GM19043 (cell line): ENCODE data around the gene SLC52A1.
"Not testable (repeated sequence)": the region's sequence is repeated elsewhere in the genome, so short reads cannot be mapped to it uniquely, and the experiment has no call there.

ENCODE experiments used
- ATAC-seq: cut with Tn5 transposase; IDR thresholded peaks from one replicate; pipeline ENCODE4 v1.9.1; 2021; ENCODE audit warnings: low read depth; ENCODE audit not compliant: unreplicated experiment

SLC52A1 gene

DNA sequence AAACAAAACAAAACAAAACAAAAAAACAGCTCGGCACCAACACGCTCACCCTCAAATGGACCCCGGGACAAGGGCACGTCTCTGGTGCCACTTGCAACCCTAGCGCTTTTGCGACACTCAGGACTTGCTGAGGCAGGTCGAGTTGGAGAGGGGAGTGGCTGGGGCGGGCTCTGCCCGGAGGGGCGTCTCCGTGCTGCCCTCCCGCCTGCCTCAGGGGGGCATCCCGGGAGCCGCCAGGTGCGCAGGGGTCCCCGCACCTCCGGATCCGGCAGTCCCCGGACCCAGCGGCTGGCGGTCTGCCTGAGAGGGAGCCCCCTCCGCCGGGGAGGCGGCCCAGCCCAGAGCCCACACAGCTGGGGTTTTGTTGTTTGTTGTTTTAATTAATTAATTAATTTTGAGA, at the start of gene SLC52A1:
Gene SLC52A1, minus strand, starts transcription at position 112 of the 400 bp plus-strand sequence. CDS start 820 bp downstream, outside the sequence.
- no peak for ATAC-seq

DNA sequence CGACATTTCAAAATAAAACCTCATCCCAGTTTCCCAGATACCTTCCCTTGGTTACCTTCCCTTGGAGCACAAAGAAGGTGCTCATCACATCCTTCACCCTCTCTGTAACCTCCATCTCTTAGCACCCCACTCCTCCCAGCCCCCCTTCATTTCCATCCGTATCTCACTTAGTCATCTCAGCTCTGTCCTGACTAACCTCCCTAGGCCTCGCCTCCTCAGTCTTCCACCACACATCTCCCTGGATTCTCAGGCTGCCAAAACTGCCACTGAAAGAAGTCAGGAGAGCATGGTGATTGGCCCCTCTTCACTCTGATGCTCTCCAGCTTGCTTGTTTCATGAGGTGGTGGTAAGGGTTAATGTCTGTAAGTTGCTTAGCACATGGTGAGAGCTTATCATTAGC, 45.4 kb upstream of the SLC52A1 start:
- no peak for ATAC-seq

DNA sequence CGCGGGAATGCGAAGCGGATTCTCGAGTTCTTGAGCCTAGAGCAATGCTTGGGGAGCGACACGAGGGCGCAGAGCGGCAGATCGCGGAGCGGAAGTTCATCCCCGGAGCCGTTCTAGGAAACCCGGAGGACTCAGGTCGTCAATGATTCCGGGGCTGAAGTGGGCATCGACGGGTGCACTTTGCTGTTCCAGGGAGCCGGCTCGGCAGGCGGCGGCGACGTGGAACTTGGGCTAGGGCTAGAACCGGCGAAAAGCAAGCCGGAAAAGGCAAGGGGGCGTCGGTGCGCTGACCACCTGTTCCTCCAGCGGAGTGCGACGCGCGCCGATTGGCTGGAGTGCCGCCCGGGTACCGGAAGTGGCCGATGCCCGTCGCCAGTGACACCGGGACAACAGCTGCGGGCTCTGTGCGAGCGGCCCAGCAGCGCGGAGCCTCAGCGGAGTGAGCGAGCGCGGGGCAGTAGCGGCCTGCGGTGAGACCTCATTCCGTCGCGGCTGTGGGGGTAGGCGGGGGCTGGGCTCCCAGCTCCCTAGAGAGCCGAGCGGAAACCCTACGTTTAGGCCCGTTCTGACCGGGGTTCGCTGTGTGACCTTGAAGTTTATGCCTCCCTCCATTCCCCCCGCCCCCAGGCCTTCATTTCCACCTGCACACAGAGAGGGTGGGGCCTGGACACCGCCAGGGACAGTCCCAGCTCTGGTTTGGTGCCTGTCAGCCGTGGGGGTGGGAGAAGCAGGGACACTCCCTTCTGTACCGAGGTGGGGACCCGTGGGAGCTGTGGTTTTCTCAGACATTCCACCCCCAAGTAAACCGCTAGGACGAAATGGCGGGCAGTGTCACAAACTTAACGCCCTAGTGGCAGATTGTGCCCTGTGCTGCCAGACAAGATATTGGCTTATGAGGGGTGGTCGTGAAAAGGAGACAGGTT, 43.1 kb upstream of the SLC52A1 start, which contains the start of gene ZFP3:
Gene ZFP3, plus strand, starts transcription at position 362 of the 923 bp plus-strand sequence. CDS start 13,038 bp downstream, outside the sequence.
- peak; percentile 67 for ATAC-seq

DNA sequence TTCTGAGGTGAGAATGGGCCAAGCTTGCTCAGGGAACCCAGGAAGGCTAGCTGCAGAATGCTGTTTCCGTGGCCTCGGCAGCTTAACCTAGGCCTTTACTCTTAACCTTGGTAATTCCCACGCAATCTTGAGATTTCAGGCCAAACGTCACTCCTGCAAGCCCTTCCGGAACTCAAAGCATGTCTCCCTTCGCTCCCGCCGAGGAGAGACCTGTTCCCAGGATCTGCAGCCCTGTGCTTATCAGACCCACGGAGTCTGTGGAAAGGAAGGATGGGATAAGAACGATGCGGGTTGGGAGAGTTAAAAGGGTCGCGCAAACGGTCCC, 42.5 kb upstream of the SLC52A1 start:
- ATAC-seq: no peak

DNA sequence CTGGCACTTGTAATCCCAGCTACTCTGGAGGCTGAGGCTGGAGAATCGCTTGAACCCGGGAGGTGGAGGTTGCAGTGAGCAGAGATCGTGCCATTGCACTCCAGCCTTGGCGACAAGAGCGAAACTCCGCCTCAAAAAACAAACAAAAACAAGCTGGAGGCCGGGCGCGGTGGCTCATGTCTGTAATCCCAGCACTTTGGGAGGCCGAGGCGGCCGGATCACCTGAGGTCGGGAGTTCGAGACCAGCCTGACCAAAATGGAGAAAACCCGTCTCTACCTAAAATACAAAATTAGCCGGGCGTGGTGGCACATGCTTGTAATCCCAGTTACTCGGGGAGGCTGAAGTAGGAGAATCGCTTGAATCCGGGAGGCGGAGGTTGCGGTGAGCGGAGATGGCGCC, 42.0 kb upstream of the SLC52A1 start:
- ATAC-seq: not testable (repeated sequence)

- not testable (repeated sequence) for ATAC-seq
Measured at GRCh38 chr17:5075472-5075871, 40.2 kb upstream of the SLC52A1 start.

DNA sequence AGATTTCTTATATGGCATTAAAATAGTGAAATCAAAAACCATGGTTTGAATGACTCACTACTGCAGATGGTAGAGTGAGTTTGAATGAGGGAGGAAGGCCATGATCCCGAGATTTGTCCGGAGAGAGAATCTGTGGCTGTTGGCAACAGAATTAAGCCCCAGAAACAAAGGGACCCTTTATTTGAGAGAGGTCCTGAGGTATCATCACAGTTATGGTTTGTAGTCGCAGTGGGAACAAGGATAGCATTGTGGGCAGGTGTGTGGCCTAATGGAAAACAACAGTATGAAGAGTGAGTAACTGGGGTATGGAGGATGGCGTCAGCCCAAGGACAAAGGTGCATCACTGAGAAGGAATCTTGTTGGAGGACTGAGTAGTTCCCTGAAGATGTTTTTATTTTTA, 34.5 kb upstream of the SLC52A1 start:
- ATAC-seq: no peak

- no peak for ATAC-seq
Measured at GRCh38 chr17:5068236-5068635, 33.0 kb upstream of the SLC52A1 start.

DNA sequence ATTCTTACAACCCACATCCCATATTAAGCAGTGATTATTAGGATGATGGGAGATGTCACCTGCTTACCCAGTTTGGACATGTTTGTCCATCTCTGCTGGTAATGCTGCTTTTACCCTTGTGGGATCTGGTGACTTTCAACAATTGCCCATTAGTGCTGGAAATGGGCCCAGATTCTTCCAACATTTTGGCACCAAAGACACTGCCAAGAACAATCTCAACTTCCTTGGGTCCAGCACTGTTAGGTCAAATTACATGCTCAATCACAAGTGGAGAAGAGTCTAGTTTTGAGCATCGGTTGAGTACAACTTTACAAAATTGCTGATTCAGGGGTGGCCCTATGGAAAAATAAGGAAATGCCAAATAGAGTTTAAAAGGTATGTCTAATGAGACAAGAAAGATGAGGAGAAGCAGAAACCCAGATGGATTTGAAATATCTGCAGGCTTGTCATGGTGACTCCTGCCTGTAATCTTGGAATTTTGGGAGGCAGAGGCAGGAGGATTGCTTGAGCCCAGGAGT, 30.1 kb upstream of the SLC52A1 start:
- no peak for ATAC-seq

DNA sequence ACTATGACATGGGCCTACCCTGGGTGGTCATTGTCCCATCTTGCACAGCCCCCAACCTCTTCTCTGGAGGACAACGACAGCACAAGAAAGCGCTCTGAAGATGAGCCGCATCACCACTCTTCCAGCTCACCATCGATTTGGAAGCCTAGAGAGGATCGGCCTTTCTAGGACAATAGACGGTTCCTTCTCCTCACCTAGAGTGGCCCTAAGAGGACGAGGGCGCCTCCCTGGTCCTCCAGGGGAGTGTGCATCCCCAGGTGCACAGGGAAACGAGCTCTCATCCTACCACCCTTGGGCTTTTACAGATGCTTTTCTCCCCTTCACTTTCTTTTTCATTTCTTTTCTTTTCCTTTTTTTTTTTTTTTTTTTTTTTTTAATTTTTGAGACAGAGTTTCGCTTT, 20.3 kb upstream of the SLC52A1 start:
- ATAC-seq: no peak

- ATAC-seq: no peak
Measured at GRCh38 chr17:5050278-5050677, 15.1 kb upstream of the SLC52A1 start.

DNA sequence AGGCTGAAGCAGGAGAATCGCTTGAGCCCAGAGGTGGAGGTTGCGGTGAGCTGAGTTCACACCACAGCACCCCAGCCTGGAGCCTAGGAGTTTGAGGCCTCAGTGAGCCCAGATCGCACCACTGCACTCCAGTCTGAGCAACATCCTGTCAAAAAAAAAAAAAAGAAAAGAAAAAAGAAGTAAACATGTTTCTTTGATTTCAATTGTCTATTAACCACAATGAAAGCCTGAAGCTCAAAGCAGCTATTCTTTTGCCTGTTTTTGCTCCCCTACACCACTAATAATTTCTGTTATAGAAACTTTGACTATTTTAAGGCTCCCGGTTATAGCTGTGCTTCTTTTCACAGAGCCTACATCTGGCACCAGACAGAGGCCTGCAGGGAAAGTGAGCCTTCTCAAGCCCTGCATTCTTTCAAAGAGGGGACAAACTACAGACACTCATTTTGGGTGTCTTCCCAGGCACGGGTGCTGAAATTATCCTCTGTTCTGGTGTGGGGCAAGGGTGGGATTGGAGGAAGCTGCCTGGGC, 14.2 kb upstream of the SLC52A1 start:
- ATAC-seq: peak; percentile 53

GRCh38 chr17:5047446-5047845, 12.2 kb upstream of the SLC52A1 start:
- ATAC-seq: no peak

- ATAC-seq: no peak
Measured at GRCh38 chr17:5045496-5045895, 10.3 kb upstream of the SLC52A1 start.

DNA sequence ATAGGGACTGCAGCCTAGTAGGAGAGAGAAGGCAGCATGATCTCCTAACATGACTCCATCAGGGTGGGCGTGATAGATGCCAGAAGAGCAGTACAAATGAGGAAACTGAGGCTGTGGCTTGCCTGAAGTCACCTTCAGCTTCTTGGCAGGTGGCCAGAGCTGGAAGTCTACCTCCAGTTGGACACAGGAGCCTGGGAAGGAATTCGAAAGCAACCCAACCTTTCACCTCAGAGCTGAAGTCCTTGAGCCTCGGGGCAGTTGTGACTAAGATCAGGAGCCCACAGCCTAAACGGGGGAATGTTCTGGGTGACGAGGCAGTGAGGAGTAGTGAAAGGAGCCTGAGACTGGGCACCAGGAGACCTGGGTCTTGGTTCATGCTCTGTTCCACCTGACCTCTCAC, 9.4 kb upstream of the SLC52A1 start:
- ATAC-seq: no peak

GRCh38 chr17:5043524-5043923, 8.3 kb upstream of the SLC52A1 start:
- no peak for ATAC-seq

DNA sequence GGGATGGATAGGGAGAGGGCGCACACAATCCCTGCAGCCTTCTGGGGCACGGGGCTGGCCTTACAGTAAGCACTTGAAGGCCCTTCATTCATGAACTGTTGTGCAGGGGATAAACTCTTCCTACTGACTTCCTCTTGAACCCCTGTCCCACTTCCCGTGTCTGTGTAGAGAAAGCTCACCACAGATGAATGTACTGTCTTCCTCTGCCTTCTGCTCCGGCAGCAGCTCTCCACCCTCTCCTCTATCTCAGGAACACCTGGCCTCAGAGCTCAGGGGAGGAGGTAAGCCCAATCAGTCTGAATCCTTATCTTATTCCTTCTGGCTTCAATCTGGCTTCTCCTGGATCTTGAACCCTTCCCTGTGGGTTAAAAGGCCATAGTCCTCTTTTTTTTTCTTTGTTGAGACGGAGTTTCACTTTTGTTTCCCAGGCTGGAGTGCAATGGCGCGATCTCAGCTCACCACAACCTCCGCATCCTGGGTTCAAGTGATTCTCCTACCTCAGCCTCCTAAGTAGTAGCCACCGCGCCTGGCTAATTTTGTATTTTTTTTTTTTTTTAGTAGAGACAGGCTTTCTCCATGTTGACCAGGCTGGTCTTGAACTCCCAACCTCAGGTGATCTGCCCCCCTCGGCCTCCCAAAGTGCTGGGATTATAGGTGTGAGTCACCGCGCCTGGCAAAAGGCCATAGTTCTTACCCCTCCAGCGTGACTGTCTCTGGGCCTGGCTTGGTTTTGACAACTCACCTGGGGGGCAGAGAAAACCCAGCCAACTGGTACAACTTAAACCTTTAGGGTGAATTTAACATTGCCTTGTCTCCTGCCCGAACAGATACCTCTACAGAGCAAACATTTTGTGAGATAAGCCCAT, 7.2 kb upstream of the SLC52A1 start:
- ATAC-seq: no peak

DNA sequence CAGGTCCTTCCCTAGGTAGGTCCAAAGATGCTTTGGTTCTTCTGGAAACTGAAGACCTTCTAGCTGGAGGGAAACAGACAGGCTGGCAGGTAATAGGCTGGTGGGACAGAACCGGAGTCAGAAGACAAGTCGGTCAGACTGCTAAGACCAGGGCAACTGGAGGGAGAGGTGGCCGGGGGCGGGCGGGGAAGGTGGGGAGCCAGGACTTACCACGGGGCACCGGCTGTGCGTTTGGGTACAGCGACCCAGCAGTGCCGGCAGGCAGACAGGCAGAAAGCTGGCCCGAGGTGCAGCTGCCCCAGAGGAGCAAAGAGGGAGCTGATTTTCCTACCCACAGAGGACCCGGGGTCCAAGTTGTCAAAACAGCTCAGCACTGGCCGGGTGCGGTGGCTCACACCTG, 575 bp downstream of the SLC52A1 start:
- ATAC-seq: no peak

GRCh38 chr17:5034063-5034462, 1.2 kb downstream of the SLC52A1 start:
- no peak for ATAC-seq

DNA sequence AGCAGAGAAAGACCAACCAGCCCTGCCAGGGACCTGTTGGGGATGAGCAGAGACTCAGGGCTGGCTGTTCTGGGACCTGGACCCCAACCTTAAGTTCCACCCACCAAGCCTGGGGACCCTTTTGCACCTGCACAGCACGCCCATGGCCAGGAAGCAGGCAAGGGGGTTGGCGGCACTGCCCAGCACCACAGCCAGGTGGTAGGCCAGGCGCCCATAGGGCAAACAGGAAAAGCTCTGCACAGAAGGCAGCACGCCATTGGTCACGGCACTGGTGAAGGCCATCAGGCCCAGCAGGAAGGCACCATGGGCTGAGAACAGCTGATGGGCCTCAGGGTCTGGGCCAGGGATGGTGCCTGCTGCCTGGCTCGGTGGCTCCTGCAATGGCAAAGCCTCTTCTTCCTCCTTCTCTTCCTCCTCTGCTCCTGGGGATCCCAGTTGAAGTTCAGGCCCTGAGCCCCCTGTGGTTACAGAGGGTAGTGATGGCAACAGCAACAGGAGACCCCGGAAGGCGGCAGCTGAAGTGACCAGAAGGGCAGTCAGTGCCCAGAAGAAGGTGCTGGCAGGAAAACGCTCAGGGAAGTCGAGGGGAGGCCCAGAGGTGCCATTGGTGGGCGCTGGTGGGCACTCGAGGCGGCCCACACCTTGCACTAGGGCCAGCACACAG, 1.7 kb downstream of the SLC52A1 start:
- ATAC-seq: no peak
